HCT116 (cell line): ENCODE results near the gene MADCAM1. TPM values are rescaled to one million over a fixed set of nuclear protein-coding genes. Genes with fewer than 3 reads are reported as not detected.

Experiments used
- ATAC-seq: fragments of 200-7000 bp; cut with Tn5 transposase; 2 replicates; pipeline ENCODE4 v1.9.1; 2020; ENCODE audit warnings: mild to moderate bottlenecking, moderate library complexity
- BruUV-seq: library from RNA; stranded (reverse); fragments of 400-500 nt; replicated peaks from 2 replicates; lab custom pipeline; 2021; lab: Mats Ljungman, UMichigan
- CTCF ChIA-PET: fragments of 300-600 bp; sonication (Branson Sonifier 250); formaldehyde crosslinking; loops from one replicate; lab custom pipeline; 2021; ENCODE audit warnings: antibody characterized with exemption; lab: Charles Lee
- POLR2A ChIA-PET: fragments of 300-600, 350-600 bp; sonication (Branson Sonifier 250); formaldehyde crosslinking; loops from one replicate; lab custom pipeline; 2021; ENCODE audit warnings: antibody characterized with exemption; lab: Charles Lee
- RAD21 ChIA-PET, 2 experiments: fragments of 300-600 bp; sonication (Branson Sonifier 250); formaldehyde crosslinking; loops; one replicate each; lab custom pipeline; 2023; ENCODE audit warnings: low total read pairs in 2 of 2; ENCODE audit not compliant: uncharacterized antibody in 2 of 2, unreplicated experiment in 2 of 2, low non-redundant PET in 1 of 2; lab: Charles Lee
- DNase-seq: peaks from one replicate; pipeline ENCODE4 v3.0.0-alpha.2; 2010; ENCODE audit warnings: low read depth, low spot score
- H2AFZ ChIP-seq: fragments of 200-600 bp; shearing (Covaris generic), sonication (generic); 2 replicates; pipeline ENCODE4 v1.6.1; 2017; ENCODE audit warnings: low read depth, mixed run types, mixed read lengths, antibody characterized with exemption, low read length; ENCODE audit not compliant: poor library complexity, severe bottlenecking
- H3K27ac ChIP-seq: 2 replicates; pipeline ENCODE4 v1.5.1; 2012; ENCODE audit warnings: low read depth, low read length
- H3K27me3 ChIP-seq: fragments of 200-600 bp; sonication (generic); 2 replicates; pipeline ENCODE4 v1.6.1; 2016; ENCODE audit warnings: mixed run types, low read length, mixed read lengths; ENCODE audit not compliant: insufficient read depth
- H3K36me3 ChIP-seq, 2 experiments: fragments of 200-500 bp in 1 of 2; fragments of 200-600 bp in 1 of 2; sonication (Bioruptor generic) in 1 of 2; sonication (generic) in 1 of 2; 2 replicates each; pipeline versions ENCODE4 v1.5.1 to v1.6.1; 2014 to 2016; ENCODE audit warnings: low read length in 2 of 2, inconsistent platforms in 1 of 2, mixed read lengths in 1 of 2, mixed run types in 1 of 2; ENCODE audit not compliant: insufficient read depth in 2 of 2, control insufficient read depth in 1 of 2
- H3K4me1 ChIP-seq, 2 experiments: fragments of 200-600 bp in 1 of 2; sonication (generic) in 1 of 2; 2 replicates each; pipeline versions ENCODE4 v1.5.1 to v1.6.1; 2012 to 2017; ENCODE audit warnings: low read length in 2 of 2, inconsistent platforms in 1 of 2, mild to moderate bottlenecking in 1 of 2, mixed read lengths in 1 of 2, mixed run types in 1 of 2, moderate library complexity in 1 of 2; ENCODE audit not compliant: insufficient read depth in 2 of 2, control insufficient read depth in 1 of 2
- H3K4me2 ChIP-seq: fragments of 200-600 bp; sonication (generic); 2 replicates; pipeline ENCODE4 v1.6.1; 2017; ENCODE audit warnings: mixed run types, low read length, mixed read lengths
- H3K4me3 ChIP-seq, 2 experiments: fragments of 200-600 bp in 1 of 2; sonication (generic) in 1 of 2; replicated peaks in 1 of 2; 2 replicates each; pipeline ENCODE4 v1.5.1; 2011 to 2016; ENCODE audit warnings: low read length in 2 of 2, control low read depth in 1 of 2, low read depth in 1 of 2, mild to moderate bottlenecking in 1 of 2, mixed read lengths in 1 of 2, mixed run types in 1 of 2
- H3K79me2 ChIP-seq: fragments of 200-600 bp; sonication (generic); 2 replicates; pipeline ENCODE4 v1.6.1; 2017; ENCODE audit warnings: mild to moderate bottlenecking, mixed run types, low read length, moderate library complexity, mixed read lengths; ENCODE audit not compliant: insufficient read depth
- H3K9ac ChIP-seq: fragments of 200-600 bp; sonication (generic); 2 replicates; pipeline ENCODE4 v1.6.1; 2016; ENCODE audit warnings: low read length, mixed read lengths
- H3K9me2 ChIP-seq: fragments of 200-600 bp; sonication (generic), shearing (Covaris generic); 2 replicates; pipeline ENCODE4 v1.6.1; 2017; ENCODE audit warnings: mixed run types, mild to moderate bottlenecking, moderate library complexity; ENCODE audit not compliant: insufficient read depth
- H3K9me3 ChIP-seq, 2 experiments: fragments of 200-500 bp in 1 of 2; fragments of 200-600 bp in 1 of 2; sonication (Bioruptor generic) in 1 of 2; sonication (generic) in 1 of 2; 2 replicates each; pipeline ENCODE4 v1.6.1; 2014 to 2017; ENCODE audit warnings: low read length in 2 of 2, mixed read lengths in 2 of 2, inconsistent platforms in 1 of 2, low read depth in 1 of 2, mild to moderate bottlenecking in 1 of 2, mixed run types in 1 of 2, moderate library complexity in 1 of 2; ENCODE audit not compliant: control insufficient read depth in 1 of 2, insufficient read depth in 1 of 2
- H4K20me1 ChIP-seq: fragments of 200-600 bp; sonication (generic), shearing (Covaris generic); 2 replicates; pipeline ENCODE4 v1.6.1; 2017; ENCODE audit warnings: mixed run types, mild to moderate bottlenecking, moderate library complexity; ENCODE audit not compliant: insufficient read depth
- CTCF ChIP-seq, 3 experiments: fragments of 200-600 bp in 1 of 3; sonication (generic) in 1 of 3; IDR thresholded peaks in 2 of 3; conservative IDR thresholded peaks in 1 of 3; 2 replicates each; pipeline ENCODE4 v1.5.1; 2012 to 2017; ENCODE audit warnings: low read depth in 2 of 3, low read length in 2 of 3, antibody characterized with exemption in 1 of 3, borderline replicate concordance in 1 of 3, control low read depth in 1 of 3, mild to moderate bottlenecking in 1 of 3, mixed read lengths in 1 of 3, mixed run types in 1 of 3, moderate library complexity in 1 of 3; ENCODE audit not compliant: insufficient read depth in 1 of 3
- EGR1 ChIP-seq: IDR thresholded peaks from 2 replicates; pipeline ENCODE4 v1.6.1; 2012; ENCODE audit warnings: low read depth
- ELF1 ChIP-seq: IDR thresholded peaks from 2 replicates; pipeline ENCODE4 v1.6.1; 2012; ENCODE audit warnings: low read depth, borderline replicate concordance
- EZH2 ChIP-seq: fragments of 200-600 bp; sonication (generic); IDR thresholded peaks from 2 replicates; pipeline ENCODE4 v1.6.1; 2017; ENCODE audit warnings: antibody characterized with exemption, mixed run types
- FOSL1 ChIP-seq: IDR thresholded peaks from 2 replicates; pipeline ENCODE4 v1.6.1; 2012; ENCODE audit warnings: low read depth
- POLR2AphosphoS5 ChIP-seq: IDR thresholded peaks from 2 replicates; pipeline ENCODE4 v1.6.1; 2011; ENCODE audit warnings: mild to moderate bottlenecking, low read depth, low read length, moderate library complexity
- SIN3A ChIP-seq: IDR thresholded peaks from 2 replicates; pipeline ENCODE4 v1.6.1; 2012; ENCODE audit warnings: low read depth
- SRF ChIP-seq: IDR thresholded peaks from 2 replicates; pipeline ENCODE4 v1.6.1; 2012; ENCODE audit warnings: low read depth
- YY1 ChIP-seq: IDR thresholded peaks from 2 replicates; pipeline ENCODE4 v1.6.1; 2011; ENCODE audit warnings: low read length, low read depth, moderate library complexity, mild to moderate bottlenecking; ENCODE audit not compliant: insufficient replicate concordance; ENCODE audit errors: extremely low read depth
- ZNF274 ChIP-seq: fragments of 200-500 bp; sonication (Bioruptor generic); IDR thresholded peaks from 2 replicates; pipeline ENCODE4 v1.6.1; 2014; ENCODE audit warnings: mild to moderate bottlenecking, low read depth, low read length, inconsistent platforms
- intact Hi-C: fragments of 100-400 bp; cut with micrococcal nuclease; formaldehyde crosslinking; loops from 2 replicates; pipeline ENCODE4 v1.10.0; 2022
- total RNA-seq: library from RNA; stranded (reverse); gene quantifications from one replicate; pipeline ENCODE4 v1.2.1, GENCODE V29; 2021; ENCODE audit not compliant: unreplicated experiment
- TF ChIP-seq, protein P1 (sequence below): IDR thresholded peaks from 2 replicates; pipeline ENCODE4 v1.6.1; 2012; ENCODE audit warnings: low read depth
- TF ChIP-seq, protein P2 (sequence below): IDR thresholded peaks from 2 replicates; pipeline ENCODE4 v1.6.1; 2012
- TF ChIP-seq, protein P3 (sequence below): IDR thresholded peaks from 2 replicates; pipeline ENCODE4 v1.6.1; 2011; ENCODE audit warnings: mild to moderate bottlenecking, low read length, moderate library complexity; ENCODE audit not compliant: insufficient replicate concordance; ENCODE audit errors: extremely low read depth

Gene MADCAM1
- total RNA-seq, 1 experiment from 2014 or later = 0.57 TPM

- TF ChIP-seq, protein P1, sequence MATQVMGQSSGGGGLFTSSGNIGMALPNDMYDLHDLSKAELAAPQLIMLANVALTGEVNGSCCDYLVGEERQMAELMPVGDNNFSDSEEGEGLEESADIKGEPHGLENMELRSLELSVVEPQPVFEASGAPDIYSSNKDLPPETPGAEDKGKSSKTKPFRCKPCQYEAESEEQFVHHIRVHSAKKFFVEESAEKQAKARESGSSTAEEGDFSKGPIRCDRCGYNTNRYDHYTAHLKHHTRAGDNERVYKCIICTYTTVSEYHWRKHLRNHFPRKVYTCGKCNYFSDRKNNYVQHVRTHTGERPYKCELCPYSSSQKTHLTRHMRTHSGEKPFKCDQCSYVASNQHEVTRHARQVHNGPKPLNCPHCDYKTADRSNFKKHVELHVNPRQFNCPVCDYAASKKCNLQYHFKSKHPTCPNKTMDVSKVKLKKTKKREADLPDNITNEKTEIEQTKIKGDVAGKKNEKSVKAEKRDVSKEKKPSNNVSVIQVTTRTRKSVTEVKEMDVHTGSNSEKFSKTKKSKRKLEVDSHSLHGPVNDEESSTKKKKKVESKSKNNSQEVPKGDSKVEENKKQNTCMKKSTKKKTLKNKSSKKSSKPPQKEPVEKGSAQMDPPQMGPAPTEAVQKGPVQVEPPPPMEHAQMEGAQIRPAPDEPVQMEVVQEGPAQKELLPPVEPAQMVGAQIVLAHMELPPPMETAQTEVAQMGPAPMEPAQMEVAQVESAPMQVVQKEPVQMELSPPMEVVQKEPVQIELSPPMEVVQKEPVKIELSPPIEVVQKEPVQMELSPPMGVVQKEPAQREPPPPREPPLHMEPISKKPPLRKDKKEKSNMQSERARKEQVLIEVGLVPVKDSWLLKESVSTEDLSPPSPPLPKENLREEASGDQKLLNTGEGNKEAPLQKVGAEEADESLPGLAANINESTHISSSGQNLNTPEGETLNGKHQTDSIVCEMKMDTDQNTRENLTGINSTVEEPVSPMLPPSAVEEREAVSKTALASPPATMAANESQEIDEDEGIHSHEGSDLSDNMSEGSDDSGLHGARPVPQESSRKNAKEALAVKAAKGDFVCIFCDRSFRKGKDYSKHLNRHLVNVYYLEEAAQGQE = no peak
- TF ChIP-seq ZNF274 = no peak
- no peak for TF ChIP-seq YY1
- TF ChIP-seq SIN3A = no peak
- TF ChIP-seq EGR1 = no peak
- TF ChIP-seq SRF = no peak
- TF ChIP-seq FOSL1 = no peak
Observed at GRCh38 chr19:514166-514663, 17.9 kb downstream of the MADCAM1 start (continued).

GRCh38 chr19:517721-518597 is 21.7 kb downstream of the MADCAM1 start:
- RAD21 ChIA-PET = no interaction called here
- TF ChIP-seq SRF (no peak), EZH2 (no peak), POLR2AphosphoS5 (no peak), CTCF (IDR thresholded peaks at IDR 0.05 in 2 of 3, conservative IDR thresholded peaks at IDR 0.05 in 1 of 3; ENCODE audit: borderline replicate concordance in 1 of 3, insufficient read depth in 1 of 3, low read depth in 2 of 3, low read length in 2 of 3) (no peak), ELF1 (no peak), ZNF274 (no peak), EGR1 (no peak)
- TF ChIP-seq, protein P2, sequence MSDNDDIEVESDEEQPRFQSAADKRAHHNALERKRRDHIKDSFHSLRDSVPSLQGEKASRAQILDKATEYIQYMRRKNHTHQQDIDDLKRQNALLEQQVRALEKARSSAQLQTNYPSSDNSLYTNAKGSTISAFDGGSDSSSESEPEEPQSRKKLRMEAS = no peak
- TF ChIP-seq, protein P3, sequence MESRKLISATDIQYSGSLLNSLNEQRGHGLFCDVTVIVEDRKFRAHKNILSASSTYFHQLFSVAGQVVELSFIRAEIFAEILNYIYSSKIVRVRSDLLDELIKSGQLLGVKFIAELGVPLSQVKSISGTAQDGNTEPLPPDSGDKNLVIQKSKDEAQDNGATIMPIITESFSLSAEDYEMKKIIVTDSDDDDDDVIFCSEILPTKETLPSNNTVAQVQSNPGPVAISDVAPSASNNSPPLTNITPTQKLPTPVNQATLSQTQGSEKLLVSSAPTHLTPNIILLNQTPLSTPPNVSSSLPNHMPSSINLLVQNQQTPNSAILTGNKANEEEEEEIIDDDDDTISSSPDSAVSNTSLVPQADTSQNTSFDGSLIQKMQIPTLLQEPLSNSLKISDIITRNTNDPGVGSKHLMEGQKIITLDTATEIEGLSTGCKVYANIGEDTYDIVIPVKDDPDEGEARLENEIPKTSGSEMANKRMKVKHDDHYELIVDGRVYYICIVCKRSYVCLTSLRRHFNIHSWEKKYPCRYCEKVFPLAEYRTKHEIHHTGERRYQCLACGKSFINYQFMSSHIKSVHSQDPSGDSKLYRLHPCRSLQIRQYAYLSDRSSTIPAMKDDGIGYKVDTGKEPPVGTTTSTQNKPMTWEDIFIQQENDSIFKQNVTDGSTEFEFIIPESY = no peak

More at GRCh38 chr19:517721-518597, 21.7 kb downstream of the MADCAM1 start:
- no peaks in the 10 kb centered on the region for H4K20me1 ChIP-seq
- H3K9me3 ChIP-seq = no peaks in the 10 kb centered on the region
- no peaks in the 10 kb centered on the region for H3K27me3 ChIP-seq
- no peak overlapping the region for H3K4me2 ChIP-seq
- no TSS peak for BruUV-seq
- intact Hi-C loops = no loop called here
- H3K9me2 ChIP-seq = no peaks in the 10 kb centered on the region
- no peak overlapping the region for H3K9ac ChIP-seq
- H3K4me3 ChIP-seq = no peak overlapping the region
- H3K27ac ChIP-seq = no peak overlapping the region
- DNase-seq = no peak
- H2AFZ ChIP-seq = no peak overlapping the region
- H3K4me1 ChIP-seq = no peaks in the 10 kb centered on the region
- H3K79me2 ChIP-seq = no peaks in the 10 kb centered on the region
- ATAC-seq = 0 out of 2 replicates have a peak, but pooled peaks have one; percentile 35
- H3K36me3 ChIP-seq = 0 out of 4 replicates have a peak, but pooled peaks cover 0 to 5% of the 10 kb centered on the region in 2 experiments
- ChIA-PET POLR2A (interaction anchor here (0.8 kb wide), 1 partner anchor 13 kb away, joined by 3 read pairs; the partner anchor contains the start of gene CDC34), CTCF (no interaction called here)
